Spinal cord (tissue), 10 donors: ENCODE data around the gene SPON1. TPM values are rescaled to one million over a fixed set of nuclear protein-coding genes. Genes with fewer than 3 reads are reported as not detected.

Experiments used
- DNase-seq, 6 donors: peaks; one replicate each; pipeline versions ENCODE4 v3.0.0 to v3.0.0-alpha.2; 2013 to 2015; ENCODE audit warnings: low spot score in 6 of 6, low read depth in 4 of 6
- H3K27ac ChIP-seq: one replicate; pipeline ENCODE4 v1.5.1; 2013; ENCODE audit warnings: low read depth, low read length, control low read depth
- H3K27me3 ChIP-seq: one replicate; pipeline ENCODE4 v1.6.1; 2013; ENCODE audit warnings: low read length; ENCODE audit not compliant: control insufficient read depth, insufficient read depth
- H3K36me3 ChIP-seq: one replicate; pipeline ENCODE4 v1.6.1; 2013; ENCODE audit warnings: low read length; ENCODE audit not compliant: control insufficient read depth, insufficient read depth
- H3K4me1 ChIP-seq: one replicate; pipeline ENCODE4 v1.6.1; 2013; ENCODE audit warnings: low read length; ENCODE audit not compliant: control insufficient read depth, insufficient read depth
- H3K4me3 ChIP-seq: one replicate; pipeline ENCODE4 v1.5.1; 2013; ENCODE audit warnings: low read depth, low read length, control low read depth
- H3K9me3 ChIP-seq: one replicate; pipeline ENCODE4 v1.6.1; 2013; ENCODE audit warnings: low read length; ENCODE audit not compliant: control insufficient read depth, insufficient read depth
- WGBS: methylation state at CpG from one replicate; pipeline ENCODE4 v1.1.5; 2013; ENCODE audit warnings: missing lambda C conversion rate; ENCODE audit not compliant: insufficient coverage; 5-methylcytosine and 5-hydroxymethylcytosine counted together
- polyA plus RNA-seq, 2 donors: library from polyadenylated mRNA; unstranded; fragments of 120-200 nt; gene quantifications; one replicate each; pipeline ENCODE4 v1.2.1, GENCODE V29; 2013; ENCODE audit not compliant: insufficient read length in 2 of 2
- total RNA-seq, 2 donors: library from RNA; depleted of rRNA in 1 of 2; stranded (reverse); fragments of 120-200 nt in 1 of 2; fragments of >200 nt in 1 of 2; gene quantifications; one replicate each; pipeline versions ENCODE4 v1.2.3 to v1.2.4, GENCODE V29; 2013 to 2014
- donor health status: healthy.

The SPON1 gene
- total and polyA plus RNA-seq, 4 donors, result 84.4 to 193 (median 106) TPM

- Histone ChIP-seq H3K9me3 (no peaks in the 10 kb centered on the region), H3K36me3 (peaks cover 3% of the 10 kb centered on the region), H3K27me3 (no peaks in the 10 kb centered on the region), H3K4me1 (no peaks in the 10 kb centered on the region), H3K4me3 (no peak overlapping the region), H3K27ac (no peak overlapping the region)
- no peak for DNase-seq
- no CpG with 5 or more reads among the region's 1 CpG for WGBS
These were observed 155.5 kb downstream of the SPON1 start for GRCh38 chr11:14118072-14118471.

GRCh38 chr11:14119357-14119756, 156.8 kb downstream of the SPON1 start:
- no peaks in the 10 kb centered on the region for H3K4me1 ChIP-seq
- 88% methylated on average over 2 of the region's 2 CpGs for WGBS
- H3K27ac ChIP-seq, result no peak overlapping the region
- peaks cover 3% of the 10 kb centered on the region for H3K36me3 ChIP-seq
- H3K4me3 ChIP-seq, result no peak overlapping the region
- H3K9me3 ChIP-seq, result no peaks in the 10 kb centered on the region
- DNase-seq, result no peak
- H3K27me3 ChIP-seq, result no peaks in the 10 kb centered on the region

DNA sequence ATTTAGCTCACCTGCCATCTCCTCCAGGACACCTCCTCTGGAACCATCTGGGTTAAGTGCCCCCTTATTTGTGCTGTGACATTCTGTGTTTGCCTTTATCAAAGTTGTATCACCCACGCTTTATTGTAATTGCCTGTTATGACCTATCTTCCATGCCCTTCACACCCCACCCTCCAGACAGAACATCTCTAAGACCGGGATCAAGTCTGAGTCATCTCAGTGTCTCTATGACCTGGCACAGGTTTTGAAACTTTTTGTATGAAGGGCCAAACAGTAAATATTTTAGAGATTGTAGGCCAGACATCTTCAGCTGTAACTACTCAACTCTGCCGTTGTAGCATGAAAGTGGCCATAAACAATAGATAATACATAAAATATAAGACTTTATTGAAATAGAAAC, 161.8 kb downstream of the SPON1 start:
- Histone ChIP-seq H3K9me3 (peaks cover 1% of the 10 kb centered on the region), H3K27me3 (no peaks in the 10 kb centered on the region), H3K36me3 (peaks cover 6% of the 10 kb centered on the region), H3K4me3 (no peak overlapping the region), H3K4me1 (no peaks in the 10 kb centered on the region), H3K27ac (no peak overlapping the region)
- 100% methylated on average over 1 of the region's 3 CpGs for WGBS
- no peak for DNase-seq

DNA sequence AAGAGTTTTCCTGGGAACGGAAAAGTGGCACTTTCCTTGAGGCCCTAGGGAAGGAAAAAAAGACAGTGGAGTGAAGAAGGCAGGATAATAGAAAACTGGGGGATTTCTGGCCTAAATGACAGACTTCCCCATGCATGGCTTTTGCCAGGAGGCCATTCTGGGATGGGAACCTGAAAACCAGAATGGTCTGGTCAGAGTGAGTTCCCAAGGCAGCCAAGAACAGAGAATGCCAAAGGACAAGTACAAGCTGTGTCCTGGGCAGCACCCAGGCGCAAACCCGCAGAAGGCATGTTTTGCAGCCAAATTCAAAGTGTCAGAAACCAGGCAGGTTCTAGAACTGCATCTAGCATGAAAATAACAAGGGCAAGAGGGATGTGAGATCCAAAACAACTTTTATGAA, 162.4 kb downstream of the SPON1 start:
- H3K27ac ChIP-seq, result no peak overlapping the region
- H3K27me3 ChIP-seq, result no peaks in the 10 kb centered on the region
- DNase-seq, result peak in 1 of 6 donors; percentile 22
- no peaks in the 10 kb centered on the region for H3K4me1 ChIP-seq
- 69% methylated on average over 3 of the region's 3 CpGs for WGBS
- peaks cover 6% of the 10 kb centered on the region for H3K36me3 ChIP-seq
- H3K4me3 ChIP-seq, result no peak overlapping the region
- H3K9me3 ChIP-seq, result peaks cover 1% of the 10 kb centered on the region

DNA sequence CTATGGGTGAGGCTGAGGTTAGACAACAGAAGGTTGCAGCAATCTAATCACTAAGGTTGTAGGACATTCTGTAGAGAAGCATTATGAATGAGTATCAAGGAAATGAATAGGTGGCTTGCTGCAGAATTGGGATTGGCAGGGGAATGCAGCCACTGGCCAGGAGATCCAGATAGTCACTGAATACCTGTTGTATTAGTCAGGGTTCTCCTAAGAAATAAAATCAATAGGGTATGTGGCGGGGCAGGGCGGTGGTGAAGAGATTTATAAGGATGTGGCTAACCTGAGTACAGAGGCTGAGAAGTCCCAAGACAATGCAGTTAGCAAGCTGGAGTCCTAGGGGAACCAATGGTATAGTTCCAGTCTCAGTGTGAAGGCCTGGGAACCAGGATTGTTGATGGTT, 163.0 kb downstream of the SPON1 start:
- no peak for DNase-seq
- Histone ChIP-seq H3K4me1 (no peaks in the 10 kb centered on the region), H3K4me3 (no peak overlapping the region), H3K27ac (no peak overlapping the region), H3K27me3 (no peaks in the 10 kb centered on the region), H3K36me3 (peaks cover 6% of the 10 kb centered on the region), H3K9me3 (peaks cover 1% of the 10 kb centered on the region)
- WGBS, result 100% methylated on average over 2 of the region's 2 CpGs

- no peak overlapping the region for H3K4me3 ChIP-seq
- no peaks in the 10 kb centered on the region for H3K4me1 ChIP-seq
- DNase-seq, result no peak
- H3K36me3 ChIP-seq, result peaks cover 6% of the 10 kb centered on the region
- peaks cover 1% of the 10 kb centered on the region for H3K9me3 ChIP-seq
- no peaks in the 10 kb centered on the region for H3K27me3 ChIP-seq
- no peak overlapping the region for H3K27ac ChIP-seq
- WGBS, result no CpG with 5 or more reads among the region's 4 CpGs
These were observed 165.2 kb downstream of the SPON1 start for GRCh38 chr11:14127679-14128078.

GRCh38 chr11:14132312-14132711, 169.8 kb downstream of the SPON1 start:
- H3K27ac ChIP-seq, result no peak overlapping the region
- no peak for DNase-seq
- 50% methylated on average over 3 of the region's 4 CpGs for WGBS

DNA sequence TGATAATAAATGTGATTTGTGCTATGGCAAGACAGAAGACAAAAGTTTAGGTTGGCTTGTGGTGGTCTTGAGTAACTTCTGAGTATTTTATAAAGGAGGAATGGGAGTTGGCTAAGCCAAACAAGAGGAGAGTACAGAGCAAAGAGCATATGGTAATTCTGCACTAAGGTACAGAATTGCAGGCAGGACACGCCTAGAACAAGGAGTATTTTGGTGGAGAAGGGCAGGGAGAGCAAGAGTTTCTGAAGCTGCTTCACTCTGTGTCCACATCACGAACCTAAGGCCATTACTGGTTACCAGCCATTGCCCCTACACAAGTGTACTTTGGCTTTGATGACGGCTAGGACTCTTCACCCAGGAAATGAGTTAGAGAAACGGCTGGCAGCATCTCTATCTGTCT, 170.9 kb downstream of the SPON1 start:
- H3K9me3 ChIP-seq, result no peaks in the 10 kb centered on the region
- H3K27me3 ChIP-seq, result no peaks in the 10 kb centered on the region
- no peak for DNase-seq
- H3K27ac ChIP-seq, result no peak overlapping the region
- peaks cover 7% of the 10 kb centered on the region for H3K36me3 ChIP-seq
- WGBS, result 100% methylated on average over 1 of the region's 4 CpGs
- no peaks in the 10 kb centered on the region for H3K4me1 ChIP-seq
- no peak overlapping the region for H3K4me3 ChIP-seq

More at GRCh38 chr11:14132312-14132711, 169.8 kb downstream of the SPON1 start:
- no peaks in the 10 kb centered on the region for H3K27me3 ChIP-seq
- peaks cover 1% of the 10 kb centered on the region for H3K9me3 ChIP-seq
- no peak overlapping the region for H3K4me3 ChIP-seq
- peaks cover 7% of the 10 kb centered on the region for H3K36me3 ChIP-seq
- no peaks in the 10 kb centered on the region for H3K4me1 ChIP-seq

DNA sequence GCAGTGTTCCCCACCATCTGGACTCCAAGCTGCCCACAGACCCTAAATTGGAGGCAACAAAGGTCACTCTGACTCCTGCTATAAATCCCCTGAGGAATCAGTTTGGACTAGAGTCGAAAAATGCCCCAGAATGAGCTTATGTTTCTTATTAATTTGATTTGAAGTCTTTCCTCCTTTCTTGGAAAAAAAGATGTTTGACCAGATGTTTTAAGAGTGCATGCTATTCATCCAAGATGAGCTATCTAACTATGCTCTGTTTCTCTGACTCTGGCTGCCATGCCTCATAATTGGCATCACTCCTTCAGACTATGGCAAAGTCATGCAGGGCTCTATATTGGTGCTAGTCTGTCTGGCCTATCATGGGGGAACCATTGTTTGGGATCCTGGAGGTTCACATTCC, 174.0 kb downstream of the SPON1 start:
- Histone ChIP-seq H3K9me3 (no peaks in the 10 kb centered on the region), H3K36me3 (peaks cover 4% of the 10 kb centered on the region), H3K27me3 (no peaks in the 10 kb centered on the region), H3K4me1 (no peaks in the 10 kb centered on the region), H3K27ac (no peak overlapping the region), H3K4me3 (no peak overlapping the region)
- DNase-seq, result no peak
- no CpG with 5 or more reads among the region's 1 CpG for WGBS

DNA sequence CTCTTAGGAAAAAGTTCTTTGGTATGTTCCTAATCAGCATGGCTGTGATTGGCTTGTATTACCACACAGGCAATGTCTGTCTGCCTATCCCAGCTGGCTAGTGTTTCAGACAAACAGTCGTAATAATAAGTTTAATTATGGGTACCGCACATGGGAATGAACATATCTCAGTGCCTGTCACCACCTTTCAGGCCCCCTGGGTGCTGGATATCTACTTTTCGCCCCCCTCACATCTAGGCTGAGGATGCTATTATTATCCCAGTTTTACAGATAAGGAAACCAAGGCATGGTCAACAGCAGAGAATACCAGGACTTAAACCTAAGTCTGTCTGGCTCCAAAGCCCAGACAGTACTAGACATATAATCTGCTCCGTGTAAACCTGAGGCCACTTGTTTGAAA, 174.8 kb downstream of the SPON1 start:
- DNase-seq, result no peak
- no peak overlapping the region for H3K27ac ChIP-seq
- 93% methylated on average over 3 of the region's 4 CpGs for WGBS
- H3K4me1 ChIP-seq, result no peaks in the 10 kb centered on the region
- peaks cover 4% of the 10 kb centered on the region for H3K36me3 ChIP-seq
- no peak overlapping the region for H3K4me3 ChIP-seq
- no peaks in the 10 kb centered on the region for H3K9me3 ChIP-seq
- no peaks in the 10 kb centered on the region for H3K27me3 ChIP-seq
